Suprapubic skin (tissue), 4 donors: ENCODE data around the gene PTX4. TPM values are rescaled to one million over a fixed set of nuclear protein-coding genes. Genes with fewer than 3 reads are reported as not detected.

Experiments used
- DNase-seq, 2 donors: peaks; one replicate each; pipeline ENCODE4 v3.0.0-alpha.2; 2019; ENCODE audit warnings: low spot score in 2 of 2
- H3K27ac ChIP-seq: fragments of 200-600 bp; sonication (generic); one replicate; pipeline ENCODE4 v1.5.1; 2019
- H3K27me3 ChIP-seq: fragments of 200-600 bp; sonication (generic); one replicate; pipeline ENCODE4 v1.5.1; 2019
- H3K36me3 ChIP-seq: fragments of 200-600 bp; sonication (generic); one replicate; pipeline ENCODE4 v1.5.1; 2019
- H3K4me1 ChIP-seq: fragments of 200-600 bp; sonication (generic); one replicate; pipeline ENCODE4 v1.5.1; 2019
- H3K4me3 ChIP-seq: fragments of 200-600 bp; sonication (generic); one replicate; pipeline ENCODE4 v1.5.1; 2019; ENCODE audit warnings: mild to moderate bottlenecking
- H3K9me3 ChIP-seq: fragments of 200-600 bp; sonication (generic); one replicate; pipeline ENCODE4 v1.5.1; 2019
- CTCF ChIP-seq, 2 donors: fragments of 200-600 bp in 1 of 2; fragments of 450-650 bp in 1 of 2; sonication (generic) in 1 of 2; IDR thresholded peaks; one replicate each; pipeline ENCODE4 v1.5.1; 2016 to 2019; ENCODE audit warnings: antibody characterized with exemption in 2 of 2, mild to moderate bottlenecking in 1 of 2, moderate library complexity in 1 of 2
- EP300 ChIP-seq: sonication (generic); formaldehyde crosslinking; IDR thresholded peaks from one replicate; pipeline ENCODE4 v1.6.1; 2017; ENCODE audit warnings: antibody characterized with exemption
- POLR2A ChIP-seq, 2 donors: fragments of 450-650 bp; IDR thresholded peaks; one replicate each; pipeline ENCODE4 v1.6.1; 2017; ENCODE audit warnings: antibody characterized with exemption in 2 of 2, mild to moderate bottlenecking in 2 of 2, moderate library complexity in 2 of 2
- POLR2AphosphoS5 ChIP-seq, 3 donors: sonication (generic); formaldehyde crosslinking; IDR thresholded peaks; one replicate each; pipeline ENCODE4 v1.6.1; 2017; ENCODE audit warnings: antibody characterized with exemption in 3 of 3
- WGBS: methylation state at CpG from one replicate; pipeline ENCODE4 v1.1.5; 2018; 5-methylcytosine and 5-hydroxymethylcytosine counted together
- total RNA-seq, 4 donors: library from RNA; depleted of rRNA; stranded (reverse); fragments of >200 nt; gene quantifications; one replicate each; pipeline ENCODE4 v1.1.0, GENCODE V29; 2016

The PTX4 gene
- total RNA-seq, 4 donors from 2014 or later = not detected

GRCh38 chr16:1461146-1461545 is 27.6 kb downstream of the PTX4 start:
- TF ChIP-seq POLR2AphosphoS5 (IDR thresholded peaks at IDR 0.05) (no peak), EP300 (no peak), POLR2A (IDR thresholded peaks at IDR 0.05) (no peak), CTCF (IDR thresholded peaks at IDR 0.05) (no peak)
- peaks cover 52% of the 10 kb centered on the region for H3K36me3 ChIP-seq
- H3K9me3 ChIP-seq = no peaks in the 10 kb centered on the region
- 93% methylated on average over 6 of the region's 24 CpGs for WGBS
- no peaks in the 10 kb centered on the region for H3K4me1 ChIP-seq
- no peak for DNase-seq
- H3K27me3 ChIP-seq = no peaks in the 10 kb centered on the region
- no peak overlapping the region for H3K27ac ChIP-seq
- no peak overlapping the region for H3K4me3 ChIP-seq

GRCh38 chr16:1460602-1461138 is 28.1 kb downstream of the PTX4 start:
- Histone ChIP-seq H3K27me3 (no peaks in the 10 kb centered on the region), H3K4me1 (no peaks in the 10 kb centered on the region), H3K27ac (no peak overlapping the region), H3K4me3 (no peak overlapping the region), H3K9me3 (no peaks in the 10 kb centered on the region), H3K36me3 (peaks cover 57% of the 10 kb centered on the region)
- 94% methylated on average over 26 of the region's 30 CpGs for WGBS
- TF ChIP-seq CTCF (IDR thresholded peaks at IDR 0.05) (no peak), POLR2AphosphoS5 (IDR thresholded peaks at IDR 0.05) (no peak), EP300 (no peak), POLR2A (IDR thresholded peaks at IDR 0.05) (no peak)
- peak in 1 of 2 donors; percentile 71 for DNase-seq

- peaks cover 64% of the 10 kb centered on the region for H3K36me3 ChIP-seq
- no peak for TF ChIP-seq POLR2A (IDR thresholded peaks at IDR 0.05)
- no peak for TF ChIP-seq CTCF (IDR thresholded peaks at IDR 0.05)
- no peak for TF ChIP-seq POLR2AphosphoS5 (IDR thresholded peaks at IDR 0.05)
- no peaks in the 10 kb centered on the region for H3K4me1 ChIP-seq
- no peak for DNase-seq
- no peaks in the 10 kb centered on the region for H3K27me3 ChIP-seq
- WGBS = 80% methylated on average over 10 of the region's 10 CpGs
- H3K27ac ChIP-seq = no peak overlapping the region
- no peak overlapping the region for H3K4me3 ChIP-seq
- no peaks in the 10 kb centered on the region for H3K9me3 ChIP-seq
Observed at GRCh38 chr16:1459967-1460366, 28.8 kb downstream of the PTX4 start.

GRCh38 chr16:1458977-1459341 is 29.8 kb downstream of the PTX4 start:
- no peaks in the 10 kb centered on the region for H3K9me3 ChIP-seq
- no peaks in the 10 kb centered on the region for H3K27me3 ChIP-seq
- WGBS = 88% methylated on average over 3 of the region's 14 CpGs
- TF ChIP-seq EP300 = no peak
- TF ChIP-seq POLR2A (IDR thresholded peaks at IDR 0.05) = no peak
- no peak for TF ChIP-seq CTCF (IDR thresholded peaks at IDR 0.05)
- no peak for TF ChIP-seq POLR2AphosphoS5 (IDR thresholded peaks at IDR 0.05)
- H3K4me3 ChIP-seq = no peak overlapping the region
- H3K27ac ChIP-seq = no peak overlapping the region
- H3K36me3 ChIP-seq = peaks cover 74% of the 10 kb centered on the region
- no peaks in the 10 kb centered on the region for H3K4me1 ChIP-seq
- no peak for DNase-seq

- TF ChIP-seq POLR2A (IDR thresholded peaks at IDR 0.05) = no peak
- H3K9me3 ChIP-seq = no peaks in the 10 kb centered on the region
- no peaks in the 10 kb centered on the region for H3K27me3 ChIP-seq
- H3K27ac ChIP-seq = no peak overlapping the region
- DNase-seq = no peak
- H3K4me3 ChIP-seq = no peak overlapping the region
- peaks cover 79% of the 10 kb centered on the region for H3K36me3 ChIP-seq
- H3K4me1 ChIP-seq = no peaks in the 10 kb centered on the region
- 90% methylated on average over 8 of the region's 26 CpGs for WGBS
Observed at GRCh38 chr16:1458336-1458976, 30.3 kb downstream of the PTX4 start.
